Thymus (tissue), 14 donors: ENCODE results near the gene WDR90. TPM values are rescaled to one million over a fixed set of nuclear protein-coding genes. Genes with fewer than 3 reads are reported as not detected.

Experiments used
- DNase-seq, 9 donors: peaks; one replicate each; pipeline ENCODE4 v3.0.0-alpha.2; 2013; ENCODE audit warnings: low spot score in 9 of 9, low read depth in 6 of 9, missing footprints in 1 of 9
- H3K27ac ChIP-seq, 2 donors: one replicate each; pipeline ENCODE4 v1.5.1; 2013; ENCODE audit warnings: control low read depth in 1 of 2, low read depth in 1 of 2, low read length in 1 of 2, mild to moderate bottlenecking in 1 of 2, moderate library complexity in 1 of 2
- H3K27me3 ChIP-seq, 2 donors: one replicate each; pipeline ENCODE4 v1.5.1; 2013; ENCODE audit warnings: low read length in 1 of 2; ENCODE audit not compliant: control insufficient read depth in 2 of 2, insufficient read depth in 1 of 2
- H3K36me3 ChIP-seq, 2 donors: one replicate each; pipeline ENCODE4 v1.5.1; 2013; ENCODE audit warnings: low read length in 1 of 2, mild to moderate bottlenecking in 1 of 2, moderate library complexity in 1 of 2; ENCODE audit not compliant: control insufficient read depth in 2 of 2, insufficient read depth in 2 of 2
- H3K4me1 ChIP-seq, 2 donors: one replicate each; pipeline ENCODE4 v1.5.1; 2013; ENCODE audit warnings: low read length in 2 of 2; ENCODE audit not compliant: control insufficient read depth in 2 of 2, insufficient read depth in 2 of 2
- H3K4me3 ChIP-seq, 2 donors: one replicate each; pipeline ENCODE4 v1.5.1; 2013; ENCODE audit warnings: low read length in 2 of 2, control low read depth in 1 of 2, mild to moderate bottlenecking in 1 of 2
- H3K9me3 ChIP-seq, 2 donors: one replicate each; pipeline ENCODE4 v1.5.1; 2013; ENCODE audit warnings: low read length in 1 of 2, mild to moderate bottlenecking in 1 of 2; ENCODE audit not compliant: control insufficient read depth in 2 of 2, insufficient read depth in 1 of 2
- WGBS: extraction: QIAGEN DNeasy Blood & Tissue Kit; methylation state at CpG from one replicate; pipeline ENCODE4 v1.1.7; 2013; 5-methylcytosine and 5-hydroxymethylcytosine counted together
- long read RNA-seq, 10 donors: transcript quantifications; one replicate each; lab custom pipeline, GENCODE V29; 2026
- polyA plus RNA-seq: library from polyadenylated mRNA; stranded (reverse); fragments of 200-250 nt; gene quantifications from one replicate; pipeline ENCODE4 v1.2.3, GENCODE V29; 2013
- total RNA-seq: library from RNA; stranded (reverse); fragments of 120-200 nt; gene quantifications from one replicate; pipeline ENCODE4 v1.2.4, GENCODE V29; 2013
- donor health status: healthy.

WDR90 gene
- total RNA-seq (10.1 TPM), polyA plus RNA-seq (22.6 TPM)
- long read RNA-seq, donor 1 = 0 reads
- long read RNA-seq, donor 2 = 0 reads
- long read RNA-seq, donor 3, partial matches to known transcripts = 17 of 20 reads
- long read RNA-seq, donor 3, other reads (novel, unspliced or antisense) = 0 of 20 reads
- long read RNA-seq, donor 4, partial matches to known transcripts = 6 of 6 reads
- long read RNA-seq, donor 4, other reads (novel, unspliced or antisense) = 0 of 6 reads
- long read RNA-seq, donor 5 = 0 reads
- long read RNA-seq, donor 6, partial matches to known transcripts = 10 of 13 reads
- long read RNA-seq, donor 6, other reads (novel, unspliced or antisense) = 0 of 13 reads
- long read RNA-seq, donor 7, partial matches to known transcripts = 5 of 5 reads
- long read RNA-seq, donor 7, other reads (novel, unspliced or antisense) = 0 of 5 reads
- long read RNA-seq, donor 8 = 0 reads
- long read RNA-seq, donor 9, partial matches to known transcripts = 7 of 7 reads
- long read RNA-seq, donor 9, other reads (novel, unspliced or antisense) = 0 of 7 reads
- long read RNA-seq, donor 10 = 0 reads

DNA sequence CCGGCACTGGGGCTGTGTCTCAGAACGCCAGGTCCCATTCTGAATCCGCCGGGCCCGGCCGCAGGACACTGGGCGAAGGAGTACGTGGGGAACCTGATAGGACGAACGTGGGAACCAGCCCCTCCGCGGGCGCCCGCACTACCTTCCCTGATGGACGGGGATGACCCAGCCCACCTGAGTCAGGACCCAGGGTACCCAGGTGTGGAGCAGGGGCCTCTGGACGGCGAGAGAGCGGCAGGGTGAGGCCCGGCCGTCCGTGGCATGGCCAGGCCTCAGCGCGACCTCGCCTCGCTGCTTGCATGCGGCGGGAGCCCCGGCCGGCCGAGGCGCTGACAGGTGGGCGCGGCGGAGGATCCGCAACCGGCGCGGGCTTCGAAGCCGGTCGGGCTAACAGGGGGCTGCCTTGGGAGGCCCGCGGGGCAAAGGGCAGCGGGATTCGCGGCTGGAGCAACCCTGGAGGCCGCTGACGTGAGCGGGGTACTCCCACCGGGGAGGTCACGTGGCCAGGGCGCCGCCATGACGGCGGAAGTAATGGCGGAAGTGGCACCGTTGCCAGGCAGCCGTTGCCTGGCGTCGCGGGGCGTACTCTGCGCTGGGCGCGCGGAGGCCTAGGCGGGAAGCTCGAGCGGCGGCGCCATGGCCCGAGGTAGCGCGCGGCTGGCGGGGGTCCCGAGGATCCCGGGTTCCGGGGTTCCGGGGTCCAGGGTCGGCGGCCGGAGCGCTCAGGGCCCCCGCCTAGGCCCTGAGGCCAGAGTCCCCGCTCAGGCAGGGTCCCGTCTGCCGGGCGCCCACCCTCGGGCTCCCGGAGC is at the start of gene WDR90:
TSS of gene WDR90 (plus strand) at position 585 of the 809 bp plus-strand sequence. CDS start at position 637, 52 bp downstream.
- peaks cover 18% of the 10 kb centered on the region in 2 donors for H3K4me1 ChIP-seq
- peak within 1 kb of the TSS; percentile 57 to 70 for H3K4me3 ChIP-seq
- peaks cover 7 to 13% of the 10 kb centered on the region in 2 donors for H3K36me3 ChIP-seq
- peak; percentile 69 to 93 (median 84) for DNase-seq
- peak within 1 kb of the TSS; percentile 23 to 53 for H3K27ac ChIP-seq
- H3K27me3 ChIP-seq = peaks cover 0 to 2% of the 10 kb centered on the region in 2 donors
- H3K9me3 ChIP-seq = no peaks in the 10 kb centered on the region
- WGBS = under 1% methylated on average over 91 of the region's 91 CpGs

- peak in 2 of 9 donors; percentile 36 to 66 for DNase-seq
- H3K27ac ChIP-seq = peak overlapping the region; percentile 74 to 79
- WGBS = 49% methylated on average over 7 of the region's 7 CpGs
- H3K4me3 ChIP-seq = no peak overlapping the region
- H3K4me1 ChIP-seq = peaks cover 38 to 66% of the 10 kb centered on the region in 2 donors
- peaks cover 21 to 28% of the 10 kb centered on the region in 2 donors for H3K36me3 ChIP-seq
- H3K9me3 ChIP-seq = peaks cover 0 to 11% of the 10 kb centered on the region in 2 donors
- H3K27me3 ChIP-seq = no peaks in the 10 kb centered on the region
These were observed 48.4 kb upstream of the WDR90 start for GRCh38 chr16:600781-601180.

DNA sequence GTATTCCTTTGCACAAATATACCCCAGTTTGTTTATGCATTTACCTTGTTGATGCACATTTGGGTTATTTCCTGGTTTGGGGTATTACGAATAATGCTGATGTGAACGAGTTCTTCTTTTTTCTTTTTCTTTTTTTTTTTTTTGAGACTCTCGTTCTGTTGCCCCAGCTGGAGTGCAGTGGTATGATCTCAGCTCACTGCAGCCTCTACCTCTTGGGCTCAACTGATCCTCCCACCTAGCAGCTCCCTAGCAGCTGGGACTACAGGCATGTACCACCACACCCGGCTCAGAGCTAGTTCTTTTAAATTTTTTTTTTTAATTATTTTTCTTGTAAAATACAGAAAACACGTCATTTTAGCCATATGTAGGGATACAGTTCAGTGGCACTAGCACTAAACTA is 45.2 kb upstream of the WDR90 start:
- 20% methylated on average over 5 of the region's 5 CpGs for whole genome bisulfite sequencing
- H3K27me3 ChIP-seq = no peaks in the 10 kb centered on the region
- peaks cover 38 to 57% of the 10 kb centered on the region in 2 donors for H3K4me1 ChIP-seq
- H3K27ac ChIP-seq = peak overlapping the region; percentile 98 to 99
- peaks cover 0 to 11% of the 10 kb centered on the region in 2 donors for H3K9me3 ChIP-seq
- peaks cover 7 to 8% of the 10 kb centered on the region in 2 donors for H3K36me3 ChIP-seq
- DNase-seq = peak in 4 of 9 donors; percentile 42 to 78 (median 46)
- peak overlapping the region; percentile 17 to 32 for H3K4me3 ChIP-seq

DNA sequence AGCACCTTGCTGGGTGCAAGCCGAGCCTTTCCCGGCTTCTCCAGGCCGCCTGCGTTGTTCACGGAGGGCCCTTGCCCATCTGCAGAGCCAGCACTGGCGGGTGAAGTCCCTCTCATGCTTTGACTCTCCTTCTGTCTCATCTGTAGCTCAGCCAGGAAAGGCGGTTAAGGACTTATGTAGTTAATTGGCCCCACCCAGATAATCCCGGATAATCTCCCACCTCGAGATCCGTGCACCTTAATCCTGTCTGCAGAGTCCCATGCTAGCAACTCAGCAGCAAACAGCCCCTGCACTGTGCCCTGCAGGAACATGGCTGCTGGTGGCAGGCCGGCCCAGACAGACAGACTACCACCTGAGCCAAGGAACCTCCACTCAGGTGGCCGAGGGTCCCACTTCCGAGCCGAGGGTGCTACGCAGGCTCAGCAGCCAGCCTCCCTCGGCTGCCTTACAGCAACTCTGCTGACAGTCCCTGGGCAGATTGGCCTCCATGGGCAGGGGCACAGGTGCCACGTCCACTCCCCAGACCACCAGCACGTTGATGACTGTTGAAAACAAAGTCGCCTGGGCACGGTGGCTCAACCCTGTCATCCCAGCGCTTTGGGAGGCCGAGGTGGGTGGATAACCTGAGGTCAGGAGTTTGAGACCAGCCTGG is 42.4 kb upstream of the WDR90 start:
- H3K27ac ChIP-seq = no peak overlapping the region
- H3K36me3 ChIP-seq = peaks cover 0 to 3% of the 10 kb centered on the region in 2 donors
- peaks cover 0 to 11% of the 10 kb centered on the region in 2 donors for H3K9me3 ChIP-seq
- no peak overlapping the region for H3K4me3 ChIP-seq
- DNase-seq = no peak
- WGBS = 97% methylated on average over 22 of the region's 22 CpGs
- H3K4me1 ChIP-seq = peaks cover 27 to 44% of the 10 kb centered on the region in 2 donors
- no peaks in the 10 kb centered on the region for H3K27me3 ChIP-seq

DNA sequence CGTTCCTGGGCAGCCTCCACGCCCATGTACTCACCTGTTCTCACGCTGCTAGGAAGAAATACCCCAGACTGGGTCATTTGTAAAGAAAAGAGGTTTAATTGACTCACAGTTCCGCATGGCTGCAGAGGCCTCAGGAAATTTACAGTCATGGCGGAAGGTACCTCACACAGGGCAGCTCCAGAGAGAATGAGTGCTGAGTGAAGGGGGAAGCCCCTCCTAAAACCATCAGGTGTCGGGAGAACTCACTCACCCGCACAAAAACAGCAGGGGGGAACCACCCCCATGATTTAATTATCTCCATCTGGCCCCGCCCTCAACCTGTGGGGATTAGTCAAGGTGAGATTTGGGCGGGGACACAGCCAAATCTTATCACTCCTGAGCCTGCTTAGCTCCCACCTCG is 41.1 kb upstream of the WDR90 start:
- Histone ChIP-seq H3K27me3 (no peaks in the 10 kb centered on the region), H3K4me3 (no peak overlapping the region), H3K4me1 (peaks cover 18 to 33% of the 10 kb centered on the region in 2 donors), H3K36me3 (peaks cover 0 to 3% of the 10 kb centered on the region in 2 donors), H3K27ac (no peak overlapping the region), H3K9me3 (peaks cover 0 to 11% of the 10 kb centered on the region in 2 donors)
- no peak for DNase-seq
- WGBS = 91% methylated on average over 10 of the region's 10 CpGs

DNA sequence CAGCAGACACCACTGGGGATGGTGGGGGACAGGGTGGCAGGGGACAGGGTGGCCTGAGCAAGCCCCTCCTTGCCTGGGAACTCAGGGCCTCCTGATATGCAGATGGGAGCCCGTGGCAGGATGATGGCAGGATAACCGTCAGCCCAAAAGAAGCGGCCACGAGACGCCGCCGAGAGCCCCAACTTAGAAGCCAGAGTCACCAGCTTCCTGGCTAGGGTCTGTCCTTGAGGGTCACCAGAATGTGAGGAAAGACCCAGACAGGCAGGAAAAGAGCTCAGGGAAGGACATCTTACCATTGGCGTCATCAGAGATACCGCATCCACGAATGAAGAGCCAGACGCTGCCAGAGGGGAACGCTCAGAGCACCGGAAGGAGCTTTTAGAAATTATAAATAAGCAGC is 39.8 kb upstream of the WDR90 start:
- WGBS = 97% methylated on average over 13 of the region's 13 CpGs
- DNase-seq = no peak
- Histone ChIP-seq H3K27ac (no peak overlapping the region), H3K9me3 (peaks cover 0 to 11% of the 10 kb centered on the region in 2 donors), H3K27me3 (no peaks in the 10 kb centered on the region), H3K4me3 (no peak overlapping the region), H3K4me1 (peaks cover 9 to 20% of the 10 kb centered on the region in 2 donors), H3K36me3 (peaks cover 5 to 7% of the 10 kb centered on the region in 2 donors)

DNA sequence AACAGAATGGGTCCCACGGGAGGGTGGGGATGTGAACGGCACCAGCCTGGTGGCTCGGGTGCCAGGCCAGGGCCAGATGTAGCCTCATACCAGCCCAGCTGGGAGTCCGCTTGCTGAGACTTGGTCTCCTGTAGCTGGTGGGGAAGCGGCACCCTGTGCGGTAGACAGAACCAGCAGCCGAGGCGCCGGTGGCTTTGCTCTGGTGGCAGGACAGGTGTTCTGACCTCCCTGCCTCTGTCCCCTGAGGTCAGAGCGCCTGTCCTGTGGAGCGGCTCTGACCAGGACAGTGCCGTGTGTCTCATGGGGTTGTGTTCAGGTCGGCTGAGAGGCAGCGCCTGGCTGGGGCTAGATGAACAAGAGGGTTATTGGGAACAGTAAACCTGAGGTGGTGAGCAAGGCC is 39.2 kb upstream of the WDR90 start:
- 96% methylated on average over 14 of the region's 14 CpGs for WGBS
- peak overlapping the region in 1 of 2 donors; percentile 11 for H3K27ac ChIP-seq
- H3K4me1 ChIP-seq = peaks cover 3 to 14% of the 10 kb centered on the region in 2 donors
- no peaks in the 10 kb centered on the region for H3K27me3 ChIP-seq
- DNase-seq = no peak
- no peak overlapping the region for H3K4me3 ChIP-seq
- H3K9me3 ChIP-seq = peaks cover 0 to 8% of the 10 kb centered on the region in 2 donors
- peaks cover 7 to 13% of the 10 kb centered on the region in 2 donors for H3K36me3 ChIP-seq

DNA sequence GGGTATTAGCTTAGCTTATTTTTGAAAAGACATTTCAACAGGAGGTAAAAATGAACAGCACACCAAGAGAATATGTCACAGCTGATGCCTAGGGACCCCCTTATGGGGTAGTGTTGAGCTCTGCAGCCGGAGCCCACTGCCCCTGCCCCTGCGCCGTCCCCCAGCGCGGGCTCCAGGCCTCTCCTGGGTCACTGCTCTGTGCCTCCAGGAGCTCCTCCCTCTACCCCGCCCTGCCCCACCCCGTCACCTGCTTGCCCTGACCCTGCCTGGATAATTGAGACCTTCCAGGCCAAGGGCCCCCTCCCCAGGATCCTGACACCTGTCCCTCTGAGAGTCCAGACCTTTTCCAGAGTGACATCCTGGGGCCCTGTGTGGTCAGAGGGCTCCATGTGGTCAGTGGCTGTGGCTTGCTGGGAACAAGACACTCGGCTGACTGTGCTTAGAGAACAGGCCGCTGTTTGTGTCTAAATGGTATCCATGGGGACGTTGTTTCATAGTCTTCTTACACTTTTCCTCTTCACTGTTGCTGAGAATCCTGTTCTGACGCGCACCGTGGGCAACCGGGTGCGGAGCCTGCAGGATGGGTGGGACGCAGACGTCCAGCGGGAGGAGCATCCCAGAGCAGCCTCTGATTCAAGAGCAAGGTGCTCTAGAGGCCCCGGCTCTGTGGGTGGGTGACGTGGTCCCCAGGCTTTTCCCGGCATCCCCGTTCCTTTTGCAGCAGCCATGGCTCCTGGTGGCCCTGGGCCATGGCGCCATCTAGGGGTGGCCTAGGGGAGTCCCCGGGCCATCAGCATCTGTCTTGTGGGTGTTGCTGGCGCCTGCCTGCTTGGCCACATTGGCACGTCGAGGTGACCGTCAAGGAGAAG is 38.4 kb upstream of the WDR90 start:
- H3K27ac ChIP-seq = peak overlapping the region in 1 of 2 donors; percentile 11
- H3K4me1 ChIP-seq = peaks cover 0 to 7% of the 10 kb centered on the region in 2 donors
- H3K9me3 ChIP-seq = peaks cover 0 to under 1% of the 10 kb centered on the region in 2 donors
- DNase-seq = peak in 3 of 9 donors; percentile 39 to 63 (median 61)
- H3K4me3 ChIP-seq = no peak overlapping the region
- peaks cover 7 to 13% of the 10 kb centered on the region in 2 donors for H3K36me3 ChIP-seq
- 90% methylated on average over 28 of the region's 28 CpGs for WGBS
- no peaks in the 10 kb centered on the region for H3K27me3 ChIP-seq
